Measurements from ENCODE around the gene ICOSLG. TPM values are rescaled to one million over a fixed set of nuclear protein-coding genes. Genes with fewer than 3 reads are reported as not detected.

Gene ICOSLG
- total and polyA plus RNA-seq, 7 donors: 0.27 to 5.7 (median 0.83) TPM

GRCh38 chr21:44272284-44272858 lies 31.6 kb upstream of the ICOSLG start:
- no peak for TF ChIP-seq POLR2AphosphoS5 (IDR thresholded peaks at IDR 0.05)
- TF ChIP-seq EP300 (IDR thresholded peaks at IDR 0.05): no peak
- no peak for TF ChIP-seq CTCF (IDR thresholded peaks at IDR 0.05)
- no peaks in the 10 kb centered on the region for H3K36me3 ChIP-seq

GRCh38 chr21:44271558-44272283 lies 31.0 kb upstream of the ICOSLG start:
- Histone ChIP-seq H3K27me3 (no peaks in the 10 kb centered on the region), H3K9me3 (no peaks in the 10 kb centered on the region), H3K4me1 (no peaks in the 10 kb centered on the region), H3K27ac (no peak overlapping the region), H3K4me3 (no peak overlapping the region), H3K36me3 (no peaks in the 10 kb centered on the region)
- TF ChIP-seq EP300 (IDR thresholded peaks at IDR 0.05): no peak
- no peak for TF ChIP-seq POLR2AphosphoS5 (IDR thresholded peaks at IDR 0.05)
- TF ChIP-seq POLR2A (IDR thresholded peaks at IDR 0.05): no peak
- TF ChIP-seq CTCF (IDR thresholded peaks at IDR 0.05): no peak
- intact Hi-C loops (cut with DNase I): no loop called here
- DNase-seq: no peak
- WGBS, 2 donors: 89 to 91% methylated on average over 18 of the region's 18 CpGs

More at GRCh38 chr21:44272284-44272858, 31.6 kb upstream of the ICOSLG start:
- 90 to 95% methylated on average over 18 of the region's 18 CpGs for WGBS, 2 donors
- no peaks in the 10 kb centered on the region for H3K9me3 ChIP-seq
- H3K27me3 ChIP-seq: no peaks in the 10 kb centered on the region
- no peaks in the 10 kb centered on the region for H3K4me1 ChIP-seq
- intact Hi-C loops (cut with DNase I): no loop called here
- no peak overlapping the region for H3K27ac ChIP-seq
- no peak overlapping the region for H3K4me3 ChIP-seq
- DNase-seq: no peak

- Histone ChIP-seq H3K27me3 (no peaks in the 10 kb centered on the region), H3K4me3 (no peak overlapping the region), H3K9me3 (no peaks in the 10 kb centered on the region), H3K4me1 (no peaks in the 10 kb centered on the region), H3K27ac (no peak overlapping the region), H3K36me3 (no peaks in the 10 kb centered on the region)
- WGBS, 2 donors: 79 to 85% methylated on average over 8 of the region's 8 CpGs
- TF ChIP-seq CTCF (IDR thresholded peaks at IDR 0.05) (no peak), EP300 (IDR thresholded peaks at IDR 0.05) (no peak), POLR2A (IDR thresholded peaks at IDR 0.05) (no peak), POLR2AphosphoS5 (IDR thresholded peaks at IDR 0.05) (no peak)
- DNase-seq: no peak
- intact Hi-C loops (cut with DNase I): no loop called here
These were observed 28.3 kb upstream of the ICOSLG start for GRCh38 chr21:44269090-44269489.

GRCh38 chr21:44267655-44268142 lies 27.0 kb upstream of the ICOSLG start:
- Histone ChIP-seq H3K27ac (no peak overlapping the region), H3K4me3 (no peak overlapping the region), H3K27me3 (peaks cover 0 to 9% (median 1%) of the 10 kb centered on the region in 3 donors), H3K9me3 (no peaks in the 10 kb centered on the region), H3K36me3 (no peaks in the 10 kb centered on the region), H3K4me1 (no peaks in the 10 kb centered on the region)
- intact Hi-C loops (cut with DNase I): no loop called here
- WGBS, 2 donors: 79 to 82% methylated on average over 19 of the region's 19 CpGs
- no peak for TF ChIP-seq CTCF (IDR thresholded peaks at IDR 0.05)
- TF ChIP-seq POLR2A (IDR thresholded peaks at IDR 0.05): no peak
- TF ChIP-seq POLR2AphosphoS5 (IDR thresholded peaks at IDR 0.05): no peak
- TF ChIP-seq EP300 (IDR thresholded peaks at IDR 0.05): no peak
- DNase-seq: no peak
